H1 (cell line): ENCODE measurements around the gene RDH16. TPM values are rescaled to one million over a fixed set of nuclear protein-coding genes. Genes with fewer than 3 reads are reported as not detected.

ENCODE experiments used
- RBBP5 ChIP-seq: IDR thresholded peaks from 2 replicates; pipeline ENCODE4 v1.7.1; 2012; ENCODE audit warnings: low read depth, mild to moderate bottlenecking, inconsistent platforms, low read length, moderate library complexity, borderline replicate concordance
- polyA plus RNA-seq, 7 experiments: library from polyadenylated mRNA; depleted of rRNA in 3 of 7; stranded (reverse) in 5 of 7; unstranded in 2 of 7; fragments of >200 nt in 5 of 7; fragments of 200-250 nt in 2 of 7; gene quantifications; 1 replicate in 5 of 7; 2 replicates in 1 of 7; 4 replicates in 1 of 7; pipeline versions ENCODE4 v1.2.1 to v1.2.3, GENCODE V29; 2011 to 2013; ENCODE audit warnings: missing spikeins in 2 of 7, mixed read lengths in 2 of 7
- total RNA-seq: library from RNA; stranded (reverse); fragmentation: NEBNext Ultra II Directional; extraction: Animal tissue kit (Norgen Biotek cat#: 25700); gene quantifications from 2 replicates; pipeline ENCODE4 v1.2.1, GENCODE V29; 2021

Gene RDH16
- total and polyA plus RNA-seq, 2 of the 8 experiments (the other 6 are each of a cell fraction or from before 2014, with no cell fraction given): 0.30 to 0.79 TPM

GRCh38 chr12:56987551-56988053, 30.2 kb upstream of the RDH16 start (continued):
- no peak for TF ChIP-seq RBBP5
